Progenitor cell of endocrine pancreas (in vitro differentiated cells): ENCODE results near the gene SPOCK1. TPM values are rescaled to one million over a fixed set of nuclear protein-coding genes. Genes with fewer than 3 reads are reported as not detected.

Source experiments
- DNase-seq: peaks from one replicate; pipeline ENCODE4 v3.0.0; 2021; ENCODE audit warnings: low spot score; ENCODE audit not compliant: unreplicated experiment
- H3K27ac Mint-ChIP-seq: 2 replicates; pipeline ENCODE4 v1.8.0; 2021; ENCODE audit warnings: mild to moderate bottlenecking, moderate library complexity, mixed read lengths
- H3K27me3 Mint-ChIP-seq: 2 replicates; pipeline ENCODE4 v1.8.0; 2021; ENCODE audit warnings: mixed read lengths
- H3K36me3 Mint-ChIP-seq: 2 replicates; pipeline ENCODE4 v1.8.0; 2022; ENCODE audit warnings: mixed read lengths; ENCODE audit not compliant: insufficient read depth
- H3K4me1 Mint-ChIP-seq: 2 replicates; pipeline ENCODE4 v1.8.0; 2021; ENCODE audit warnings: low read depth, mixed read lengths
- H3K4me3 Mint-ChIP-seq: 2 replicates; pipeline ENCODE4 v1.8.0; 2021; ENCODE audit warnings: low read depth, mild to moderate bottlenecking, moderate library complexity, mixed read lengths
- H3K9me3 Mint-ChIP-seq: 2 replicates; pipeline ENCODE4 v1.8.0; 2021; ENCODE audit warnings: low read depth, mixed read lengths
- total RNA-seq: library from RNA; stranded (reverse); gene quantifications from 2 replicates; pipeline ENCODE4 v1.2.1, GENCODE V29; 2021
- TF ChIP-seq, protein P1 (sequence below): fragments of 200-600 bp; sonication (generic); IDR thresholded peaks from one replicate; pipeline ENCODE4 v1.5.0; 2021; ENCODE audit warnings: antibody characterized with exemption, mild to moderate bottlenecking; ENCODE audit not compliant: unreplicated experiment

Gene SPOCK1
- total RNA-seq, 1 donor from 2014 or later, result 41.4 TPM

DNA sequence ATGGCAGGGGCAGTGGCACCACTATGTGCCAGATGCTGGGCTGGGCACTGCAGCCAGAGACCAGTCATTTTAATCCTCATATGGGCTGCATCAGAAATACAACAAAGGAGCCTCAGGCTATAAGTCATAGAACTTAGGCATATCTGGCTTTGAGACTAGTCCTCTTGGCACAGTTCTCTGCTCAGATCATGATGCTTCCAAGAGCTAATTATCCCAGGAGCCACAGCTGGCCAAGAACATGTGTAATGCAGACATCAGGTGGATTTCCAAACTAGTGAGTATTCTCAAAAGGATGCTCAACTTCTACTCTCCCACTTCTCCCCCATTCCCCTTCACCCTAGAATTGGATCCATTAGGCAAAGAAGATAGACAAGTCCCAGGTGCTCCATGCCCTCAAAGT lies 571.6 kb downstream of the SPOCK1 start:
- Mint-ChIP-seq H3K36me3 (peaks cover 2% of the 10 kb centered on the region), H3K27me3 (peaks cover 7% of the 10 kb centered on the region), H3K9me3 (peaks cover 14% of the 10 kb centered on the region), H3K4me3 (no peak overlapping the region), H3K27ac (no peak overlapping the region), H3K4me1 (no peaks in the 10 kb centered on the region)
- DNase-seq, result no peak
- TF ChIP-seq, protein P1, sequence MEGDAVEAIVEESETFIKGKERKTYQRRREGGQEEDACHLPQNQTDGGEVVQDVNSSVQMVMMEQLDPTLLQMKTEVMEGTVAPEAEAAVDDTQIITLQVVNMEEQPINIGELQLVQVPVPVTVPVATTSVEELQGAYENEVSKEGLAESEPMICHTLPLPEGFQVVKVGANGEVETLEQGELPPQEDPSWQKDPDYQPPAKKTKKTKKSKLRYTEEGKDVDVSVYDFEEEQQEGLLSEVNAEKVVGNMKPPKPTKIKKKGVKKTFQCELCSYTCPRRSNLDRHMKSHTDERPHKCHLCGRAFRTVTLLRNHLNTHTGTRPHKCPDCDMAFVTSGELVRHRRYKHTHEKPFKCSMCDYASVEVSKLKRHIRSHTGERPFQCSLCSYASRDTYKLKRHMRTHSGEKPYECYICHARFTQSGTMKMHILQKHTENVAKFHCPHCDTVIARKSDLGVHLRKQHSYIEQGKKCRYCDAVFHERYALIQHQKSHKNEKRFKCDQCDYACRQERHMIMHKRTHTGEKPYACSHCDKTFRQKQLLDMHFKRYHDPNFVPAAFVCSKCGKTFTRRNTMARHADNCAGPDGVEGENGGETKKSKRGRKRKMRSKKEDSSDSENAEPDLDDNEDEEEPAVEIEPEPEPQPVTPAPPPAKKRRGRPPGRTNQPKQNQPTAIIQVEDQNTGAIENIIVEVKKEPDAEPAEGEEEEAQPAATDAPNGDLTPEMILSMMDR, result no peak

DNA sequence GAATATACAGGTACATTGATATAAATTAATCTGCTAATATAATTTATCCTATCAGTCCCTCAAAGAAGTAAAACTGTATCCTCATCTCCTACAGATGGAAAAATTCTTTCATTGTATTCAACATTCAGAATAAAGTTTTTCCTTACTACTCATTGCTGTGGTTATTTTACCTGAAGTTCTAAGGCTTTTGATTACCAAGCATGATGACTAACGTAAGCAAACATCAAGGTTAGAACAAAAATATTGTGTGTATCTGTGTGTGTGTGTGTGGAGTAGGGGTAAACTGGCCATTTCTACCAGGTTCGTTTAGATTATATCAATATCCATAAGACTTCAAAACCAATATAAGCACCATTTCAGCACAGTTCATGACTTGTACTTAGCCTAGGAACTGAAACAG lies 573.1 kb downstream of the SPOCK1 start:
- TF ChIP-seq, protein P1, result no peak
- Mint-ChIP-seq H3K27me3 (peaks cover 7% of the 10 kb centered on the region), H3K9me3 (peaks cover 6% of the 10 kb centered on the region), H3K4me3 (no peak overlapping the region), H3K36me3 (no peaks in the 10 kb centered on the region), H3K4me1 (no peaks in the 10 kb centered on the region), H3K27ac (no peak overlapping the region)
- no peak for DNase-seq

Other genes with a start within 250 kb of the SPOCK1 start
- 32.1 and 34.7 TPM in 2 replicates for gene KLHL3, start 236.8 kb upstream of the SPOCK1 start, total RNA-seq